Activated CD4-positive, alpha-beta T cell treated with anti-CD3 and anti-CD28 coated beads, Interleukin-2, amount 10 ng/mL, durations not matched to agents 7 days and 5 days (primary cell): ENCODE measurements around the gene ZNF205. TPM values are rescaled to one million over a fixed set of nuclear protein-coding genes. Genes with fewer than 3 reads are reported as not detected.

Source experiments
- CTCF ChIA-PET: fragments of 350-600 bp; sonication (Branson Sonifier 250); formaldehyde crosslinking; loops from one replicate; lab custom pipeline; 2021; ENCODE audit warnings: antibody characterized with exemption; lab: Charles Lee
- POLR2A ChIA-PET: fragments of 350-600 bp; sonication (Branson Sonifier 250); formaldehyde crosslinking; loops from one replicate; lab custom pipeline; 2021; ENCODE audit warnings: antibody characterized with exemption; lab: Charles Lee
- DNase-seq: peaks from one replicate; pipeline ENCODE4 v3.0.0-alpha.2; 2020
- H3K27ac Mint-ChIP-seq: one replicate; pipeline ENCODE4 v1.8.0; 2021; ENCODE audit warnings: mild to moderate bottlenecking, moderate library complexity, mixed read lengths
- H3K27me3 Mint-ChIP-seq: one replicate; pipeline ENCODE4 v1.8.0; 2021; ENCODE audit warnings: mixed read lengths
- H3K36me3 Mint-ChIP-seq: one replicate; pipeline ENCODE4 v1.8.0; 2021; ENCODE audit warnings: low read depth, mixed read lengths
- H3K4me1 Mint-ChIP-seq: one replicate; pipeline ENCODE4 v1.8.0; 2021; ENCODE audit warnings: mixed read lengths
- H3K4me3 Mint-ChIP-seq: one replicate; pipeline ENCODE4 v1.8.0; 2021; ENCODE audit warnings: mild to moderate bottlenecking, moderate library complexity, mixed read lengths
- H3K9me3 Mint-ChIP-seq: one replicate; pipeline ENCODE4 v1.8.0; 2021; ENCODE audit warnings: mixed read lengths
- total RNA-seq, 2 experiments: library from RNA; stranded (reverse); gene quantifications; one replicate each; pipeline ENCODE4 v1.2.3, GENCODE V29; 2021

ZNF205 gene
- total RNA-seq, 2 experiments from 2014 or later = not detected

GRCh38 chr16:3123986-3124886 is 11.8 kb downstream of the ZNF205 start:
- peak overlapping the region; percentile 82 for H3K4me3 Mint-ChIP-seq
- CTCF ChIA-PET = interaction anchor here (0.7 to 8.8 kb wide), 4 partner anchors 24 to 67 kb away, joined by 3 to 67 read pairs (median 4); no protein-coding TSS in a partner anchor

DNA sequence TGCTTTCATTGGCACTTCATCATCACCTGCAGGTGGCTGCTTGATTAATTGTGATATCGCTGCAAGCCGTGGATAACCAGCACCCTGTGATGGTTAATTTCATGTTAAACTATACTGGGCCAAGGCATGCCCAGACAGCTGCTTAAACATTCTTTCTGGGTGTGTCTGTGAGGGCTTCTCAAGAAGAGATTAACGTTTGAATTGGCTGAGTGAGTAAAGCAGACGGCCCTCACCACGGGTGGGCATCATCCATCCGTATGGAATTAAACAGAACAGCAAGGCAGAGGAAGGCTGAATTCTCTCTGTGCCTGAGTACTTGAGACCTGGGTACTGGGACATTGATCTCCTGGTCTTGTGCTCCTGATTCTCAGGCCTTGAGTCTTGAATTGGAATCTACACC is 15.4 kb downstream of the ZNF205 start:
- peaks cover 43% of the 10 kb centered on the region for H3K36me3 Mint-ChIP-seq
- DNase-seq = no peak
- H3K27ac Mint-ChIP-seq = peak overlapping the region; percentile 41
- ChIA-PET CTCF (interaction anchor here (0.6 to 11.6 kb wide), 13 partner anchors 15 to 382 kb away, joined by 3 to 153 read pairs (median 20); partner anchors contain the start of genes ZNF205 and ZSCAN10), POLR2A (interaction anchor here (0.6 kb wide), 1 partner anchor 49 kb away, joined by 4 read pairs; no protein-coding TSS in a partner anchor)
- peak overlapping the region; percentile 88 for H3K4me3 Mint-ChIP-seq
- peaks cover 65% of the 10 kb centered on the region for H3K4me1 Mint-ChIP-seq
- H3K27me3 Mint-ChIP-seq = no peaks in the 10 kb centered on the region
- H3K9me3 Mint-ChIP-seq = no peaks in the 10 kb centered on the region

More at GRCh38 chr16:3123986-3124886, 11.8 kb downstream of the ZNF205 start:
- POLR2A ChIA-PET = interaction anchor here (1.1 kb wide), 1 partner anchor 49 kb away, joined by 3 read pairs; no protein-coding TSS in a partner anchor
- H3K4me1 Mint-ChIP-seq = peaks cover 52% of the 10 kb centered on the region
- no peaks in the 10 kb centered on the region for H3K27me3 Mint-ChIP-seq
- DNase-seq = peak; percentile 98
- peaks cover 30% of the 10 kb centered on the region for H3K36me3 Mint-ChIP-seq
- peak overlapping the region; percentile 97 for H3K27ac Mint-ChIP-seq
- H3K9me3 Mint-ChIP-seq = no peaks in the 10 kb centered on the region

- Mint-ChIP-seq H3K4me1 (peaks cover 63% of the 10 kb centered on the region), H3K9me3 (no peaks in the 10 kb centered on the region), H3K4me3 (peak overlapping the region; percentile 88), H3K27me3 (no peaks in the 10 kb centered on the region), H3K27ac (peak overlapping the region; percentile 85), H3K36me3 (peaks cover 47% of the 10 kb centered on the region)
- peak; percentile 94 for DNase-seq
- POLR2A ChIA-PET = interaction anchor here (0.5 to 1.6 kb wide), 7 partner anchors 10 to 70 kb away, joined by 3 to 14 read pairs (median 5); partner anchors contain the start of gene IL32
- CTCF ChIA-PET = interaction anchor here (0.6 to 11.6 kb wide), 43 partner anchors 8 to 382 kb away, joined by 3 to 153 read pairs (median 5); partner anchors contain the start of genes IL32, MMP25, TNFRSF12A and ZNF205
These were observed 17.0 kb downstream of the ZNF205 start for GRCh38 chr16:3129137-3130131.

GRCh38 chr16:3131755-3132377 is 19.5 kb downstream of the ZNF205 start:
- Mint-ChIP-seq H3K36me3 (peaks cover 31% of the 10 kb centered on the region), H3K4me1 (peaks cover 53% of the 10 kb centered on the region), H3K27me3 (no peaks in the 10 kb centered on the region), H3K27ac (no peak overlapping the region), H3K4me3 (no peak overlapping the region), H3K9me3 (no peaks in the 10 kb centered on the region)
- ChIA-PET POLR2A (interaction anchor here (0.6 kb wide), 1 partner anchor 138 kb away, joined by 3 read pairs; no protein-coding TSS in a partner anchor), CTCF (interaction anchor here (0.9 to 11.6 kb wide), 14 partner anchors 9 to 103 kb away, joined by 3 to 153 read pairs (median 7); no protein-coding TSS in a partner anchor)
- DNase-seq = peak; percentile 70

DNA sequence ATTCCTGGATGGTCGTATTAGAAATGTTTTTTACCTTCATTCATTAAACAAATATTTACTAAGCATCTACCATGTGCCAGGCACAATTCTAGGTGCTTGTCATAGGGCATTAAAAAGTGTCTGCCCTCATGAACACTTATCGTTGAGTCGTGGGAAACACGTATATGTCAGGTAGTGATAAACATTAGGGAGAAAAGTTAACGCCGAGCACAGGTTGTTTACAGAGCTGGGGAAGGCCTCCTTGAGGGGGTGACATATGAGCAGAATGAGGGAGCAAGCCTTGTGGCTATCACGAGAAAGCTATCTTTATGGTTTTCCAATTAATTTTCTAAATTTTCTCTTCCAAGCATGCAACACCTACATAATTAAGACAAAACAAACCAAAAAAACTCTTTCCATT is 21.5 kb downstream of the ZNF205 start:
- no peak for DNase-seq
- H3K4me1 Mint-ChIP-seq = peaks cover 40% of the 10 kb centered on the region
- H3K27ac Mint-ChIP-seq = peak overlapping the region; percentile 95
- no peaks in the 10 kb centered on the region for H3K27me3 Mint-ChIP-seq
- H3K9me3 Mint-ChIP-seq = no peaks in the 10 kb centered on the region
- H3K4me3 Mint-ChIP-seq = peak overlapping the region; percentile 98
- ChIA-PET POLR2A (interaction anchor here (0.6 kb wide), 1 partner anchor 68 kb away, joined by 3 read pairs; the partner anchor contains the start of gene IL32), CTCF (interaction anchor here (1.0 to 11.6 kb wide), 12 partner anchors 8 to 106 kb away, joined by 3 to 153 read pairs (median 4); no protein-coding TSS in a partner anchor)
- peaks cover 21% of the 10 kb centered on the region for H3K36me3 Mint-ChIP-seq

- Mint-ChIP-seq H3K4me1 (peaks cover 36% of the 10 kb centered on the region), H3K4me3 (peak within 1 kb of the TSS; percentile 98), H3K36me3 (peaks cover 19% of the 10 kb centered on the region), H3K9me3 (no peaks in the 10 kb centered on the region), H3K27me3 (no peaks in the 10 kb centered on the region), H3K27ac (peak within 1 kb of the TSS; percentile 95)
- ChIA-PET POLR2A (interaction anchor here (0.6 to 1.3 kb wide), 4 partner anchors 10 to 369 kb away, joined by 3 read pairs; partner anchors contain the start of gene IL32), CTCF (interaction anchor here (0.8 to 11.6 kb wide), 17 partner anchors 9 to 106 kb away, joined by 3 to 153 read pairs (median 4); no protein-coding TSS in a partner anchor)
- DNase-seq = peak; percentile 97
These were observed 22.1 kb downstream of the ZNF205 start, which contains the start of gene ZNF213 for GRCh38 chr16:3134338-3135125. Gene ZNF213, plus strand, starts transcription at chr16:3135029. Its CDS starts 2,252 bp downstream, at chr16:3137281.

GRCh38 chr16:3135126-3135715 is 22.8 kb downstream of the ZNF205 start:
- Mint-ChIP-seq H3K27ac (peak overlapping the region; percentile 86), H3K27me3 (no peaks in the 10 kb centered on the region), H3K36me3 (peaks cover 15% of the 10 kb centered on the region), H3K9me3 (no peaks in the 10 kb centered on the region), H3K4me1 (peaks cover 31% of the 10 kb centered on the region), H3K4me3 (peak overlapping the region; percentile 98)
- CTCF ChIA-PET = interaction anchor here (0.8 to 11.6 kb wide), 15 partner anchors 10 to 107 kb away, joined by 3 to 153 read pairs (median 4); no protein-coding TSS in a partner anchor
- peak; percentile 21 for DNase-seq
- POLR2A ChIA-PET = interaction anchor here (0.6 to 1.3 kb wide), 3 partner anchors 9 to 368 kb away, joined by 3 read pairs; no protein-coding TSS in a partner anchor

- ChIA-PET CTCF (interaction anchor here (0.5 to 11.6 kb wide), 7 partner anchors 10 to 169 kb away, joined by 3 to 153 read pairs (median 4); no protein-coding TSS in a partner anchor), POLR2A (no interaction called here)
These were observed 24.9 kb downstream of the ZNF205 start for GRCh38 chr16:3137267-3137666.

GRCh38 chr16:3138342-3138741 is 26.0 kb downstream of the ZNF205 start:
- Mint-ChIP-seq H3K27me3 (no peaks in the 10 kb centered on the region), H3K4me1 (peaks cover 17% of the 10 kb centered on the region), H3K36me3 (peaks cover 16% of the 10 kb centered on the region), H3K27ac (no peak overlapping the region), H3K9me3 (no peaks in the 10 kb centered on the region), H3K4me3 (no peak overlapping the region)
- ChIA-PET POLR2A (no interaction called here), CTCF (interaction anchor here (1.3 to 11.6 kb wide), 4 partner anchors 9 to 36 kb away, joined by 3 to 153 read pairs (median 9); no protein-coding TSS in a partner anchor)
- no peak for DNase-seq

More at GRCh38 chr16:3137267-3137666, 24.9 kb downstream of the ZNF205 start:
- no peak for DNase-seq
- Mint-ChIP-seq H3K27me3 (no peaks in the 10 kb centered on the region), H3K4me1 (peaks cover 22% of the 10 kb centered on the region), H3K9me3 (no peaks in the 10 kb centered on the region), H3K4me3 (no peak overlapping the region), H3K27ac (no peak overlapping the region), H3K36me3 (peaks cover 15% of the 10 kb centered on the region)

GRCh38 chr16:3138823-3139426 is 26.5 kb downstream of the ZNF205 start:
- Mint-ChIP-seq H3K36me3 (peaks cover 16% of the 10 kb centered on the region), H3K4me3 (no peak overlapping the region), H3K27ac (no peak overlapping the region), H3K4me1 (peaks cover 13% of the 10 kb centered on the region), H3K9me3 (no peaks in the 10 kb centered on the region), H3K27me3 (no peaks in the 10 kb centered on the region)
- POLR2A ChIA-PET = no interaction called here
- no peak for DNase-seq
- CTCF ChIA-PET = interaction anchor here (0.6 to 2.9 kb wide), 5 partner anchors 9 to 16 kb away, joined by 3 to 14 read pairs (median 3); no protein-coding TSS in a partner anchor
